ENCODE results near the gene CENPC. TPM values are rescaled to one million over a fixed set of nuclear protein-coding genes. Genes with fewer than 3 reads are reported as not detected.
"Not testable (repeated sequence)": the region's sequence is repeated elsewhere in the genome, so short reads cannot be mapped to it uniquely, and the experiment has no call there.

The CENPC gene
- total RNA-seq, 2 experiments from 2014 or later = 46.0 to 51.7 TPM

GRCh38 chr4:67465032-67465762, 80.1 kb downstream of the CENPC start:
- H3K9me3 Mint-ChIP-seq = no peaks in the 10 kb centered on the region
- intact Hi-C loops (cut with micrococcal nuclease) = no loop called here
- CTCF ChIA-PET = interaction anchor here (1.1 kb wide), 1 partner anchor 11 kb away, joined by 3 read pairs; no protein-coding TSS in a partner anchor

DNA sequence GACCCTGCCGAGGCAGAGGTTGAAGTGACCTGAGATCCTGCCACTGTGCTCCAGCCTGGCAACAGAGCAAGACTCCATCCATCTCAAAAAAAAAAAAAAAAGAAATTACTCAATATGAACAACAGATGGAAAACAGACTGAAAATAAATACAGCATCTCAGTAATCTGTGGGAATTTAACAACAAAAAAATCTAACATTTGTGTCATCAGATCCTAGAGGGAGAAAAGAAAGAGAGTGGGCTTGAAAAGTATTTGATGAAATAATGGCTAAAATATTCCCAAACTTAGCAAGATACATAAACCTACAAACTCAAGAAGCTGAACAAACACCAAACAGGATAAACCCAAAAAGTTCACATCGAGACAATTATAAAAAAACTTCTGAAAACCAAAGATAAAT, 84.7 kb downstream of the CENPC start:
- Mint-ChIP-seq H3K4me1 (ENCODE audit: low read depth) (no peaks in the 10 kb centered on the region), H3K27me3 (ENCODE audit: low read depth) (no peaks in the 10 kb centered on the region), H3K27ac (no peak overlapping the region), H3K9me3 (peaks cover 3% of the 10 kb centered on the region), H3K36me3 (ENCODE audit: low read depth) (peaks cover 24% of the 10 kb centered on the region), H3K4me3 (no peak overlapping the region)
- DNase-seq = no peak
- intact Hi-C loops (cut with micrococcal nuclease) = no loop called here
- CTCF ChIA-PET = interaction anchor here (0.6 kb wide), 1 partner anchor 10 kb away, joined by 3 read pairs; no protein-coding TSS in a partner anchor

More at GRCh38 chr4:67465032-67465762, 80.1 kb downstream of the CENPC start:
- DNase-seq = no peak
- H3K4me3 Mint-ChIP-seq = no peak overlapping the region
- H3K27me3 Mint-ChIP-seq (ENCODE audit: low read depth) = no peaks in the 10 kb centered on the region
- H3K36me3 Mint-ChIP-seq (ENCODE audit: low read depth) = peaks cover 12% of the 10 kb centered on the region
- H3K27ac Mint-ChIP-seq = no peak overlapping the region
- H3K4me1 Mint-ChIP-seq (ENCODE audit: low read depth) = no peaks in the 10 kb centered on the region

GRCh38 chr4:67459164-67459563, 86.1 kb downstream of the CENPC start:
- H3K4me3 Mint-ChIP-seq = no peak overlapping the region
- H3K9me3 Mint-ChIP-seq = peaks cover 3% of the 10 kb centered on the region
- no peak overlapping the region for H3K27ac Mint-ChIP-seq
- intact Hi-C loops (cut with micrococcal nuclease) = no loop called here
- no peaks in the 10 kb centered on the region for H3K27me3 Mint-ChIP-seq (ENCODE audit: low read depth)
- H3K4me1 Mint-ChIP-seq (ENCODE audit: low read depth) = no peaks in the 10 kb centered on the region
- H3K36me3 Mint-ChIP-seq (ENCODE audit: low read depth) = peaks cover 31% of the 10 kb centered on the region
- CTCF ChIA-PET = no interaction called here
- DNase-seq = no peak

- Mint-ChIP-seq H3K4me3 (no peak overlapping the region), H3K36me3 (ENCODE audit: low read depth) (peaks cover 44% of the 10 kb centered on the region), H3K4me1 (ENCODE audit: low read depth) (no peaks in the 10 kb centered on the region), H3K9me3 (peaks cover 3% of the 10 kb centered on the region), H3K27me3 (ENCODE audit: low read depth) (no peaks in the 10 kb centered on the region), H3K27ac (no peak overlapping the region)
- intact Hi-C loops (cut with micrococcal nuclease) = no loop called here
- CTCF ChIA-PET = no interaction called here
- no peak for DNase-seq
These were observed 88.6 kb downstream of the CENPC start for GRCh38 chr4:67456577-67457196.

- H3K4me3 Mint-ChIP-seq = not testable (repeated sequence)
These were observed 92.5 kb downstream of the CENPC start for GRCh38 chr4:67452846-67453205.

GRCh38 chr4:67452100-67452845, 93.0 kb downstream of the CENPC start:
- intact Hi-C loops (cut with micrococcal nuclease) = no loop called here
- no peak for DNase-seq
- no peak overlapping the region for H3K27ac Mint-ChIP-seq
- no peak overlapping the region for H3K4me3 Mint-ChIP-seq
- peaks cover 54% of the 10 kb centered on the region for H3K36me3 Mint-ChIP-seq (ENCODE audit: low read depth)
- H3K27me3 Mint-ChIP-seq (ENCODE audit: low read depth) = no peaks in the 10 kb centered on the region
- H3K4me1 Mint-ChIP-seq (ENCODE audit: low read depth) = no peaks in the 10 kb centered on the region
- CTCF ChIA-PET = no interaction called here
- peaks cover 14% of the 10 kb centered on the region for H3K9me3 Mint-ChIP-seq

More at GRCh38 chr4:67452846-67453205, 92.5 kb downstream of the CENPC start:
- peaks cover 51% of the 10 kb centered on the region for H3K36me3 Mint-ChIP-seq (ENCODE audit: low read depth)
- CTCF ChIA-PET; H3K27ac Mint-ChIP-seq; intact Hi-C loops (cut with micrococcal nuclease); H3K4me1 Mint-ChIP-seq (ENCODE audit: low read depth); H3K9me3 Mint-ChIP-seq; DNase-seq; H3K27me3 Mint-ChIP-seq (ENCODE audit: low read depth): not testable (repeated sequence)

DNA sequence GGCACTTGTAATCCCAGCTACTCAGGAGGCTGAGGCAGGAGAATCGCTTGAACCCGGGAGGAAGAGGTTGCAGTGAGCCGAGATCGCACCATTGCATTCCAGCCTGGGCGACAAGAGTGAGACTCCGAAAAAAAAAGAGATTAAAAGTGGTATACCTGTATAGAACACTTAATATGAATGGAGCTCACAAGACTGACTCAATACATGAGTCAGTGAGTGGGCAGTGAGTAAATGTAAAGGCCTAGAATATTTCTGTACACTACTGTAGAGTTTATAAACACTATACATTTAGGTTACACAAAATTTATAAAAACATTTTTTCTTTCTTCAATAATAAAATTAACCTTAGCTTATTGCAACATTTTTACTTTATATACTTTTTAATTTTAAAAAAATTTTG, 93.8 kb downstream of the CENPC start:
- DNase-seq = no peak
- Mint-ChIP-seq H3K4me1 (ENCODE audit: low read depth) (no peaks in the 10 kb centered on the region), H3K9me3 (peaks cover 14% of the 10 kb centered on the region), H3K27ac (no peak overlapping the region), H3K36me3 (ENCODE audit: low read depth) (peaks cover 53% of the 10 kb centered on the region), H3K4me3 (no peak overlapping the region), H3K27me3 (ENCODE audit: low read depth) (no peaks in the 10 kb centered on the region)
- CTCF ChIA-PET = interaction anchor here (0.6 kb wide), 1 partner anchor 1867 kb away, joined by 3 read pairs; no protein-coding TSS in a partner anchor
- intact Hi-C loops (cut with micrococcal nuclease) = no loop called here

- CTCF ChIA-PET = interaction anchor here (1.5 kb wide), 1 partner anchor 79 kb away, joined by 3 read pairs; no protein-coding TSS in a partner anchor
- Mint-ChIP-seq H3K36me3 (ENCODE audit: low read depth) (peaks cover 51% of the 10 kb centered on the region), H3K4me3 (no peak overlapping the region), H3K4me1 (ENCODE audit: low read depth) (no peaks in the 10 kb centered on the region), H3K27ac (no peak overlapping the region), H3K9me3 (peaks cover 14% of the 10 kb centered on the region), H3K27me3 (ENCODE audit: low read depth) (no peaks in the 10 kb centered on the region)
- no peak for DNase-seq
- intact Hi-C loops (cut with micrococcal nuclease) = no loop called here
These were observed 96.7 kb downstream of the CENPC start for GRCh38 chr4:67448621-67449020.

DNA sequence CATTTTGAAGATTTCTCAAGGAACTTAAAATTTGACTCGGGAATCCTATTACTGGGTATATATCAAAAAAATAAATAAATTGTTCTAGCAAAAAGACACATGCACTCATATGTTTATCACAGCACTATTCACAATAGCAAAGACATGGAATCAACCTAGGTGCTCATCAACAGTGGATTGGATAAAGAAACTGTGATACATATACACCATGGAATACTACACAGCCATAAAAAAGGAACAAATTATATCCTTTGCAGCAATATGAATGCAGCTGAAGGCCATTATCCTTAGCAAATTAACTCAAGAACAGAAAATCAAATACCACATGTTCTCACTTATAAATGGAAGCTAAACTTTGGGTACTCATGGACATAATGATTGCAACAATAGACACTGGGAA, 97.4 kb downstream of the CENPC start:
- peaks cover 14% of the 10 kb centered on the region for H3K9me3 Mint-ChIP-seq
- H3K27ac Mint-ChIP-seq = no peak overlapping the region
- intact Hi-C loops (cut with micrococcal nuclease) = no loop called here
- H3K36me3 Mint-ChIP-seq (ENCODE audit: low read depth) = peaks cover 47% of the 10 kb centered on the region
- no peaks in the 10 kb centered on the region for H3K27me3 Mint-ChIP-seq (ENCODE audit: low read depth)
- no peak overlapping the region for H3K4me3 Mint-ChIP-seq
- CTCF ChIA-PET = interaction anchor here (1.5 kb wide), 1 partner anchor 80 kb away, joined by 3 read pairs; no protein-coding TSS in a partner anchor
- no peak for DNase-seq
- H3K4me1 Mint-ChIP-seq (ENCODE audit: low read depth) = no peaks in the 10 kb centered on the region

- no peak for DNase-seq
- intact Hi-C loops (cut with micrococcal nuclease) = no loop called here
- no peak overlapping the region for H3K27ac Mint-ChIP-seq
- no peaks in the 10 kb centered on the region for H3K27me3 Mint-ChIP-seq (ENCODE audit: low read depth)
- no peaks in the 10 kb centered on the region for H3K4me1 Mint-ChIP-seq (ENCODE audit: low read depth)
- H3K9me3 Mint-ChIP-seq = peaks cover 14% of the 10 kb centered on the region
- no peak overlapping the region for H3K4me3 Mint-ChIP-seq
- peaks cover 50% of the 10 kb centered on the region for H3K36me3 Mint-ChIP-seq (ENCODE audit: low read depth)
- CTCF ChIA-PET = no interaction called here
These were observed 98.5 kb downstream of the CENPC start for GRCh38 chr4:67446811-67447210.

DNA sequence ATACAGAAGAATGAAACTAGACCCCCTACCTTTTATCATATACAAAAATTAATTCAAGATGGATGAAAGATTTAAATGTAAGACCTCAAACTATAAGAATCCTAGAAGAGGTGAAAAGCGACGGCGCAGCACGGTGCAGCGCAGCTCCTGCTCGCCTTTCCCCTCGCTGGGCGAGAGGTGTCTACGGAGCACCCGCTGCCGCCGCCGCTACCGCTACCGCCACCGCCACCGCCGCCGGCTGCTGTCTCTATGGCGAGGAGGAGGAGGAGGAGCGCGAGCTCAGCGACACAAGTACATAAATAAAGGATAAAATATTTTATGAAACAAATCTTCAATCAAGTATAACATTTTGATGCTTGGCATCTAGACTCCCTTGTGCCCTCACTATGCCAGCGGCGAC, 99.4 kb downstream of the CENPC start:
- CTCF ChIA-PET = interaction anchor here (1.3 kb wide), 1 partner anchor 400 kb away, joined by 3 read pairs; no protein-coding TSS in a partner anchor
- H3K4me3 Mint-ChIP-seq; DNase-seq; intact Hi-C loops (cut with micrococcal nuclease); H3K4me1 Mint-ChIP-seq (ENCODE audit: low read depth); H3K27ac Mint-ChIP-seq; H3K27me3 Mint-ChIP-seq (ENCODE audit: low read depth): not testable (repeated sequence)
- Mint-ChIP-seq H3K36me3 (ENCODE audit: low read depth) (peaks cover 59% of the 10 kb centered on the region), H3K9me3 (peaks cover 17% of the 10 kb centered on the region)

GRCh38 chr4:67438975-67439374, 106.3 kb downstream of the CENPC start:
- peaks cover 8% of the 10 kb centered on the region for H3K9me3 Mint-ChIP-seq
- intact Hi-C loops (cut with micrococcal nuclease) = no loop called here
- peaks cover 42% of the 10 kb centered on the region for H3K36me3 Mint-ChIP-seq (ENCODE audit: low read depth)

More at GRCh38 chr4:67438975-67439374, 106.3 kb downstream of the CENPC start:
- Mint-ChIP-seq H3K27me3 (ENCODE audit: low read depth) (no peaks in the 10 kb centered on the region), H3K4me1 (ENCODE audit: low read depth) (peaks cover 5% of the 10 kb centered on the region), H3K27ac (no peak overlapping the region), H3K4me3 (no peak overlapping the region)
- CTCF ChIA-PET = no interaction called here
- no peak for DNase-seq
